Activated CD4-positive, alpha-beta T cell treated with anti-CD3 and anti-CD28 coated beads for 48 hours (primary cell): Measurements from ENCODE around the gene PRMT1.
"Not testable (repeated sequence)": the region's sequence is repeated elsewhere in the genome, so short reads cannot be mapped to it uniquely, and the experiment has no call there.

Experiments used
- DNase-seq: peaks from one replicate; pipeline ENCODE4 v3.0.0-alpha.2; 2020

PRMT1 gene

DNA sequence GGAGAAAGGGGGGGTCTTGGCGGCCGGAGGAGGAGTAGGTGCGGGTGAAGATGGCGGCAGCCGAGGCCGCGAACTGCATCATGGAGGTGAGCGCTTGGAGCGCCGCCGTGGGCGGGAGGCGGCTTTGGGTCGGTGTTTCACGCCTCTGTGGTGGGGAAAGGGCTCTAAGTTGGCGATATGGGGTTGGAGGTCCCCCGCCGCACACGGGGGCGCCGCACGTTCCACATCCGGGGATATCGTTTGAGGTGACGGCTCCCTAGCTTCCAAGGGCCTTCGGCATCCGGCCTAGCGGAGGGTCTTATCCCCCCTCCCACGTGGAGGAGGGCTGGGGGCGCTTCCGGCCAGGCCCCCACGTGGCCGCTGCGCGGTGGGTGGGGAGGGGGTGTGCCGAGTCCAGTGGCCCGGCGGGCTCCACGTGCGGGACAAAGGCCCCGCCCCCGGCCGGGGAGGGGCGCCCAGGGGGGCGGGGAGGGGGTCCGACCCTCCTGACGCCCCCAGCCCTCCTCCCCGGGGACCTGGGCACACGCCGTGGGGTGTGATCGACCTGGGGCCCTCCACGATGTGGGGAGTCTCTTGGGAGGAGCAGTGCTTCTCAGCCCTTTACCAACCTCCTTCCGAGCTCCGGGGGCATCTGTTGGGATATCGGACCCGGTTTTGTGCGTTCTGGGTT is at the start of gene PRMT1:
Gene PRMT1, plus strand, starts transcription at position 41 of the 670 bp plus-strand sequence. Its CDS starts 10 bp downstream, at position 51.
- DNase-seq = peak; percentile 68

DNA sequence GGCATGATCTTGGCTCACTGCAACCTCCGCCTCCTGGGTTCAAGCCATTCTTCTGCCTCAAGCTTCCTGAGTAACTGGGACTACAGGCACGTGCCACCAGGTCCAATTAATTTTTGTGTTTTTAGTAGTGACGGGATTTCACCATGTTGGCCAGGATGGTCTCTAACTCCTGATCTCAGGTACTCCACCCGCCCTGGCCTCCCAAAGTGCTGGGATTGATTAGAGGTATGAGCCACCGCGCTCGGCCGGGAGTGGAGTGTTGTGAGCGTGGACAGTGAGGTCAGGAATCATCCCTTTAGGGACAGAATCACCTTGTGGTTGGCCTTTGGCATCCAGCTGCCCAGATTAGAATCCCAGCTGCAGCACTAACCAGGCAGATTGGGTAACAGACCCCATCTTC is 47.4 kb upstream of the PRMT1 start:
- no peak for DNase-seq

DNA sequence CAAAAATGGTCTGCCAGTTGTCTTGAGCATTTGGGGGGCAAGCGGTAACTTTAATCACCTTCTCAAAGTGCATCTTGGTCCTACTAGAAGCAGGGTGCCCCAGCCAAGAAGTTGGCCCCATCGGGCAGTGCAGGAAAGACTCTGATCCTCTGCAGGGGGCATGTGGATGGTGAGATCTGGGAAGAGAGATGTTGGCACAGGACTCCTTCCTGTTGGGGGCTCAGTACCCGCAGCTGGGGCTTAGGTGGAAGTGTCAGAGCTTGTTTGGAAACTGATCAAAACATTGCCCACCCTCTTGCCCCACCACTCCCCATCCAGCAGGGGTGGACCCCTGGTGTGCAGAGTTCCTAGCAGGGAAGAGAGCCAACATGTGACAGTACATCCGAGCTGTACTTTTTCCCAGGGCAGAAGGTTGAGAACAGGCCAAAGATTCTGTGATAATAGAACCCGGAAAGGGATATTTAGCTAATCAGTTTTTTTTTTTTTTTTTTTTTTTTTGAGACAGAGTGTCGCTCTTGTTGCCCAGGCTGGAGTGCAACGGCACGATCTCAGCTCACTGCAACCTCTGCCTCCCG is 46.0 kb upstream of the PRMT1 start:
- DNase-seq = no peak

DNA sequence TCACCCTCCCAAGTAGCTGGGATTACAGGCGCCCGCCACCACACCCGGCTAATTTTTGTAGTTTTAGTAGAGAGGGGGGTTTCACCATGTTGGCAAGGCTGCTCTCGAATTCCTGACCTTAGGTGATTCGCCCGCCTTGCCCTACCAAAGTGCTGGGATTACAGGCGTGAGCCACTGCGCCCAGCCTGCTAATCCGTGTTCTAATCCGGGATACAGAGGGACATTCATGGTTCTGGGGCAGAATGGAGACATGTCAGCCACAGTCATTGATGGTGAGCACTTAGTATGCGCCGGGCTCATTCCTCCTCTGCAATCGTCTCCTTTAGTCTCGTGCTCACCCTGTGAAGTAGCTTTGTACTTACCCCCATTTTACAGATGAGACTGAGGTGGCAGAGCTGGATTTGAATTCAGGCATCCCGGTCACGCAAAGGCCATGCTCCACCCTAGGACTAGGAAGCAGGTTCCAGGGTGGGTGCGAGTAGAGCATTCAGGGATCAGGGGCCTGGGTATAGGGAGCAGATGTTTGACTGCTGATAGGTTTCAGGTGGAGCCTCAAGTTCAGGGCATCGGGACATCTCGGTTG is 45.4 kb upstream of the PRMT1 start:
- no peak for DNase-seq

DNA sequence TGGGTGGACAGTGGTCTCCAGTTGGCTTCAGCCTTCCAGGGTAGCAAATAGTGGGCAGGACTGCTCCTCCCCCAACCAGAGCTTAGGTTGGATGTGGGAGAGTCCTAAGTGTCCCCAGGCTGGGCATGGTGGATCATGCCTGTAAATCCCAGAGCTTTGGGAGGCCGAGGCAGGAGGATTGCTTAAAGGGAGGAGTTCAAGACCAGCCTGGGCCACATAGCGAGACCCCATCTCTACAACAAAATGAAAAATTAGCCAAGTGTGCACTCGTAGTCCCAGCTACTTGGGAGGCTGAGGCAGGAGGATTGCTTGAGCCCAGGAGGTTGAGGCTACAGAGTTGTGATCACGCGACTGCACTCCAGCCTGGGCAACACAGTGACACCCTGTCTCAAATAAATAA is 44.5 kb upstream of the PRMT1 start:
- DNase-seq = no peak

DNA sequence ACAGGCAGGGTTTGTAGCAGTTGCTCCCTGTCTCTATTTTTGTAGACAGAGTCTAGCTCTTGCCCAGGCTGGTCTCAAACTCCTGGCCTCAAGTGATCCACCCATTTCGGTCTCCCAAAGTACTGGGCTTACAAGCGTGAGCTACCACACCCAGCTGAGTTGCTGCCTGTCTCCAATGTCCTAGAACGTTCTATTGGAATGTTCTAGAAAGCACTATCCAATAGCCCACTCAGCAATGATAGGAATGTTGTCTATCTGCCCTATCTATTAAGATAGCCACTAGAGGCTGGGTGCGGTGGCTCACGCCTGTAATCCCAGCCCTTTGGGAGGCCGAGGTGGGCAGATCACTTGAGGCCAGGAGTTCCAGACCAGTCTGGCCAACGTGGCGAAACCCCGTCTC is 43.8 kb upstream of the PRMT1 start:
- DNase-seq = not testable (repeated sequence)

DNA sequence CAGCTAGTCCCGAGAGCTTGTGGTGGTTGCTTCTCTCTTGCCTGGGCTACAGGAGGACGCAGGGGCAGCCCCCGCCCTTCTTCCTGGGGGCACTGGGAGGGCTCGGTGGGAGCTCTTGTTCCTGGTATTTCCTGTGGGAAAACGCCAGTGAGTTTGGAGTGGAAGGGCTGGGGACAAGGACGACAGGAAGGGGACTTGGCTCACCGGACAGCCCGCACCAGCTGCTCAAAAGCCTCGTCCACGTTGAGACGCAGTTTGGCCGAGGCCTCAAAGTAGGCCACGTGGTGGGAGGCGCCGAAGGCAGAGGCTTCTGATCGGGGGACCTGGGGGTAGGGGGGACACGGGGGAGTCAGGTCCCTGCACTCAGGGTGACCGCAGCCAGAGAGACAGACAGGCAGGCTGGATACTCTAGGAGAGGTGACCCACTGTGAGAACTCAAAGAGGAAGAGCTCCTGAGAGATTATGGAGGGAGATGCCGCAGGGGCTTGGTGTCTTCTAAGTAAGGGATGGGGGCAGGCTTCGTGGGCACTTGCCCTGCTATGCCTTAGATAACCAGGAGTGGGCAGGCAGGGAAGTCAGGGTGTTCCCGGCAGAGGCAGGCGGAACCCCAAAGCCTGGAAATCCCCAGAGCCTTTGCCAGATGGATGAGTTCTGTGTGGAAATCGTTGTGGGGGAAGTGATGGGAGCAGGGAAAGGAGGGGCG is 41.4 kb upstream of the PRMT1 start:
- DNase-seq = no peak

DNA sequence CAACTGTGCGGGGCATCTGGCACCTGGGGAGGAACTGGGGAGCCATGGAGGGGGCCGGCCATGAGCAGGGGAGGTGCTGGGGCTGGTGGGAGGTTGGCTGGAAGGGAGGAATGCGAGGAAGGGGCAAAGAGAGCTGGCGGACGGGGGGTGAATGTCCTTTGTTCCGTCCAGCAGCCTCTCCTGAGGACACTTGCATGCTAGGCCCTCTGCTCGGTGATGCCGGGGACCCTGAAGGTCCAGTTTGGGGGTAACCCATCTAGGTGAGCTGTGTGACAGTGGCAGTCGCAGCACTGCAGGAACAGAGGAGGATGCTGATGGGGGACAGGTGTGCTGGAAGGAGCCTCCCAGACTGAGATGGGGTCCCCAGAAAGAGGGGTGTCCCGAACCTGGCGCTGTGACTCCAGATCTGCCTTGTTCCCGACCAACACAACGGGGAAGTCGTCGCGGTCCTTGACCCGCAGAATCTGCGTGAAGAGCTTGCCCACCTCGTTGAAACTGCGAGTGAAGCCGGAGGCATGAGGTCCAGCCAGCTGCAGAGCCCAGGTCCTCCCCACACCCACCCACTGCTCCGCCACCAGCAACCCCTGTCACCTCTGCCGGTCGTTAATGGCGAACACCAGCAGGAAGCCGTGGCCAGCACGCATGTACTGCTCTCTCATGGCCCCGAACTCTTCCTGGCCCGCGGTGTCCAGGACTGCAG is 40.7 kb upstream of the PRMT1 start:
- DNase-seq = no peak

DNA sequence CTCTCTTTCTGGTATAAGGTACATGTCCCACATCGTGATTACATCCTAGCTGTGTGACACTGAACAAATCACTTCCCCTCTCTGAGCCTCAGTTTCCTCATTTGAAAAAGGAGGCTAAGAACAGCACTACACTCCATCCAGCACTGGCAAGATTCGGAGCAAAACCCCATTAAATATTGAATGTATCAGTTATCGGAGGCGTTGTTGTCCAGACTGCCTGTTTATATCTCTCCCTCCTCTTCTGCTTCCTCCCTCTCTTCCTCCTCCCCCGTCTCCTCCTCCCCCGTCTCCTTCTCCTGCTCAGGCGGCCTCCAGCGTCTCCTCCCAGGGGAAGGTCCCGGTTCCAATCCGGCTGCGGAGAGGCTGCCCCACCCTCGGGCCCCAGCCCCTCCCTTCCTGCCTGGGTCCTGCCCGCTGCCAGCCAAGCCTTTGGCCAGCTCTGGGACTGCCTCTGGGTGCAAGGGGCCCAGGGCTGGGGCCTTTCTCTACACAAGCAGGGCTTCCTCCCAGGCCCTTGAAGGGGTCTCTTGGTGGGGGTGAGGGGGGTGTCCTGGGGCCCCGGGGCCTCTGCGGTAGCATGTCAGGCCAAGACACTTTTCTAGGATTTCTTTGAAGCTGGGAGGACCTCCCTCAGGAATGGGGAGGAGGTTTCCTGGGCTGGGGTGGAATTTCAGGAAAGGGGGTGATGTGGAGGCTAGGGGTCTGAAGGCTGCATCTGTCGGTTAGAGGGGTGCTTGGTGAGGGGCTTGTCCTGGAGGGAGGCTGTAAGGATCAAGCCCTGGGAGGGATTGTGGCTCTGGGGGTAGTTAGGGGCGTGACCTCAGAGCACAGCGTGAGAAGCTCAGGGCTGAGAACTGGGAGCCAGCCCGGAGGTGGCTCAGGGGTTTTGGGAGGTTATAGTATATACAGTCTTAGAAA is 39.0 kb upstream of the PRMT1 start:
- no peak for DNase-seq

DNA sequence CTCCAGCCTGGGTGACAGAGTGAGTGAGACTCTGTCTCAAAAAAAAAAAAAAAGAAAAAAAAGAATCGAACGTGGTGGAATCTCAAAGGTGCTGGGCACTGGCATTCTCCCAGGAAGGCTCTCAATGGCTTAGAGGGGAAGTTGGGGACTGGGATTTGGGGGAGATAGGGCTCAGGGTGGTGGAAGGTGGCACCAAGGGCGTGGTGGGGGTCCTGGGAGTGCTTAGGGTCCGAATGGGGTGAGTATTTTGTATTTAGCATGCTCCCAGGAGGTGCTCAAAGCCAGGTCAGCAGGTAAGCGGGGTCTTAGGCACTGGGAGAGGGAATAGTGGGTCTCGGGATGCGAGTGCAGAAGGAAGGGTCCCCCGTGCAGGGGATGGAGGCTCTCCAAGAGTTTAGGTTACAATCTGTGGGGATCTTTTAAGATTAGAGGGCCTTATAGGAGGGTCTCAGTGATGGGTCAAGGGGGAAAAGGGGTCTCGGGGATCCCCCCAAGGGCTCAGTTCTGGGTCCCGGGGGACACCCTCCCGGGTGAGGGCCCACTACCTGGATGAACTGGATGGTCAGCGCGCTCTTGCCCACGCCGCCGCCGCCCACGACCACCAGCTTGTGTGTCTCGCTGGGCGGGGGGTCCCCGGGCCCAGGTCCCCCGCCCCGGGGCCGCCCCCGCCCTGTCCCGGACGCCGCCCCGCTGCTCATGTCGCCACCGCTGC is 37.5 kb upstream of the PRMT1 start:
- DNase-seq = no peak

DNA sequence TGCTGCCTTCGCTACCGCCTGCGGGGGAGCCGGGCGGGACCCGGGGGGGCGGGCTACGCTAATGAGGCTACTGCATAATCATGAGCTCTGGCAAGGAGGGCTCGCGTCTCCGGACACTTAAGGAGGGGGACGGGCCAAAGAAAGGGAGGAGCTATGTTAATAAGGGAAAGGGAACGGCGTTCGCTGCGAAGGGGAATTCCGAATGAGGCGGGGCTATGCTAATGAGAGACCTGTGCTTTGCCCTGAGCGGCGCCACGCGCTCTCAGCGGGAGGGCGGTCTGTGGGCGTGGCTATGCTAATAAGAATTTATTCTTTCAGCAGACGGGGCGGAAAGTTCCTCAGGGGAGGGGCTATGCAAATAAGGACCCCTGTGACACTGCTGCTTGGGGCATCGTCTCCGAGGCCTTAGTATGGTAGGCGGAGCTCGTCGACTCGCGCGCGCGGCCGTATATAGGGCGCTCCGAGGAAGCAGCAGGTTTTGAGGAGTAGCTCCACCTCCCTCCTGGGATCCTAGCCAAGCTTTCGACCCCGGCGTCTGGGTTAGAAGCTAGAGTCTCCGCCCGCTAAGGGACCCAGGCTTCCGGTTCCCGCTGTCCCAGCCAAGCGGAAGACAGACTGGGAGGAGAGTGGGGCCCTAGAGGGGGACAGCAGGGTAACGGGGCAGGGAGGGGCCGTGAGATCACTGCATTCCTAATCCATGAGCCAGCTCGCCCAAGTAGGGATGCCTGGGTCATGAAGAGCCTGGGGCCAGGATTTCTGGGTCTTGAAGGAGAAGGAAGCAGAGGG is 36.8 kb upstream of the PRMT1 start, which contains the start of gene RRAS:
Gene RRAS, minus strand, starts transcription at position 31 of the 786 bp plus-strand sequence. CDS start 45 bp downstream, outside the sequence.
- peak; percentile 100 for DNase-seq

DNA sequence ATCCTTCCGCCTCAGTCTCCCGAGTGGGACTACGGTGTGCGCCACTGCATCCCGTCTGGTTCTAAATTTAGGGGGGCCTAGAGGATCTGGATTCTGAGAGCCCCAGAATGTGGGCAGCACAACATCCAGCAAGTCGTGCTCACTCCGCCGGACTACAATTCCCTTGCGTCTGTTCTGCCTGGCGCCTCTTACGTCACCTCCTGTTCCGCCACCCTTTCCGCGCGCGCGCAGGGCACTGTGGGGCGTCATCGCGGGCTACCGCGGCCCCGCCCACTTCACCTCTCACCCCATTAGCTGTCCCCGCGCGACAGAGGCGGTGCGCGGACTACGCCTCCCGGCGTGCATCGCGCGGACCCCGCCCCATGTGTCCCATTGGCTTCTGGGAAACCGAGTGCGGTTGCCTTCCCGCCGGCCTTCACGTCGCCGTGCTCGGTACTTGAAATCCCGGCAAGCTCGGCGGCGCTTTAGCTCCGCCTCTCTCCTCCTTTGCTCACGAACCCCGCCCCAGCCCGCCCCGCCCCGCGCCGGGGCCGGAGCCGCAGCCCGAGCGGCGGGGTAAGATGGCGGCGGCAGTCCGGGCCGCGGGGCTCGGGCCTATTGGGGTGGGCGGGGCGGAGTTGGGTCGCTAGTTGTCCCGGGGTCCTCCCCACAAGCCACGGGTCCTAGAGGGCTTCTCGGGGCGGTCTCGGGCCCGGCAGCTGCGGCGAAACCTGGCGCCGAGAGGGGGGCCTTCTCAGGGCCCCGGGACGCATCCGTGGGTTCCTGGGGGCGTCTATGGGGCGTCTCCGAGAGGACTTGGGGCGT is 35.2 kb upstream of the PRMT1 start, which contains the start of gene SCAF1:
Gene SCAF1, plus strand, starts transcription at position 522 of the 804 bp plus-strand sequence. CDS start 2,818 bp downstream, outside the sequence.
- peak; percentile 99 for DNase-seq

DNA sequence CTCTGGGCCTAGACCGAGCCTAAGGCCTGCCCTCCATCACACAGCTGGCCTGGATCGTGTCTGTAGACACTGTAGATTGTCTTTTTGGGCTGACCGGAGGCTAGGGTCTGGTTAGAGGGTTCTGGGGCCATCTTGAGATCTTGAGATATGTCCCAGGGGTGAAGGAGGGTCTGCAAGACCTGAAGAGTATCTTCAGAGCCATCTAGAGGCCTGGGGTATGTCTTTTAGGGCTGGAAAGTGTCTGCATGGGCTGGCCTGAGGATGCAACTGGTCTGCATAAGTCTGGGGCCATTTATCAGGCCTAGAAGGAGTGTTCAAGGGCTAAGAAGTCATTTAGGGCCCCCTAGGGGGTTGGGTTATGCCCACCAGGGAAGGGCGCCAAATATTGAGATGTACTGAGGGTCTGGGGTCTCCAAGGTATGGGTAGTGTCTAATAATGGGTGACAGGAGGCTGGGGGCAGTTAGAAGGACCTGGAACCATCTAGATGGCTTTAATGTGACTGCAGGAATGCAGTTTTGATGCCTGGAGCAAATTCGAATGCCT is 34.5 kb upstream of the PRMT1 start:
- no peak for DNase-seq

DNA sequence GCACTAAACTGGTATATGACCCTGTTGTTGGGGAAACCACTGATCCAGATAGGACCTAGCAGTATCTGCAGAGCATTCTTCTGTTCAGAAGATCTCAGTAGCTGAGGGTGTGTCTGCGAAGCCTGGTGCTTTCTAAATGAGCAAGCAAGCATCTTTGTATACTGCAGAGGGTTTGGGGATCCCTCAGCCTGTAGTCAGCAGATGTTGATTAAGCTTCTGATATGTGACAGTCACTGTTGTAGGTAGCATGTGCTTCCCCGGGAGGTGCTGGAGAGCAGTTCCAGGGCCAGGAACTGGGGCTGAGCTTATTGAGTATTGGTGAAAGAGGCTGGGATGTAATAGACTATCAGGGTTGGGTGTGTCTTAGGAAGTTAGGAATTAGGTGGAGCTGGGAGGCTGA is 33.6 kb upstream of the PRMT1 start:
- peak; percentile 45 for DNase-seq

DNA sequence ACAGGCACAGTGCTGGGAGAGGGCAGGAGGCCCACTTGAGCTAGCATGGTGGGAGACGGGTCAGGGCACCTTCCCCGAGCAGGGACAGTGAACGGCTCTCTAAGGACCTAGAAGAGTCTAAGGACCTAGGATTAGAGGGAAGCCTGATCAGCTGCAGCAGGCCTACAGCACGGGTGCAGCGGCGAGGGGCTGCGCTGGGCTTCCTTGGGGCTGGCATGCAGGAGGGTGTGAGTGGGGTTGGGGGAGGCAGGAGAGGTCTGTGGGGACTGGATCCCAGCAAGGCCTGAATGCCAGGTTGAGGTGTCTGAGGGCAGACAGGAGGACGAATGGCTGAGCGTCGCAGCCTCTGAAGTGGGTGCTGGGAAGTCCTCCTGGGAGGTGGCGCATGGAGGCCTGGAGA is 31.5 kb upstream of the PRMT1 start:
- DNase-seq = no peak

DNA sequence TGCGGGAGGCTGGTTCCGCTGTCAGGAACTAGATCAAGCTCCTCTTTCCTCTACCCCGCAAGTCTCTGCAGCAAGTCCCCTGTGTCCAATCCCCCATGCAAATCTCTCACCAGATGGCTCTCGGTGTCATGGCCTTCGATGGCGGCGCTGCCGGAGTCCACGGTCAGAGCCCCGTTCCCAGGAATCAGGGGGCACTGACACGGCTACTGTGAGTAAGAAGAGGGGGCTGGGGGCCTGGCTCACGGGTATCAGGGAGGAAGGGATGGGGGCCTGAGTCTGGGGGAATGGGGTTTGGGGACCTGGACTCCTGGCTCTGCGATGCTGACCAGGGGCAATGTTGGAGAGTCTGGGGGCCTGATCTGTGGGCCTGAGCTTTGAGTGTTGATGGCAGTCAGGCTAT is 31.1 kb upstream of the PRMT1 start:
- no peak for DNase-seq

DNA sequence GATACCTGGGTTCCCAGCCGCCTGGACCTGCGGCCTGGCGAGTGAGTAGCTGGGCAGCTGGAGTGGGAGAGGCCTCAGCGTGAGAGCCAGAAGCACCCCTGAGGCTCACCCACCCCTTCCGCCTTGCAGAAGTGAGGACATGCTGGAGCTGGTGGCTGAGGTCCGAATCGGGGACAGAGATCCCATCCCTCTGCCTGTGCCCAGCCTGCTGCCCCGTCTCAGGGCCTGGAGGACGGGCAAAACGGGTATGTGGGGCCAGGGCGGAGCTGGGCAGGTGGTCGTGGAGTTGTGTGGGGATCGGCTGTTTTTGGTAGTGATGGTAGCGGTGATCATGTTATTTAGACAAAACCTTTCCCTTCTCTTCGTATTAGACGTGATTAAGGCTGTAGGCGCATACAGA is 30.5 kb upstream of the PRMT1 start:
- no peak for DNase-seq

DNA sequence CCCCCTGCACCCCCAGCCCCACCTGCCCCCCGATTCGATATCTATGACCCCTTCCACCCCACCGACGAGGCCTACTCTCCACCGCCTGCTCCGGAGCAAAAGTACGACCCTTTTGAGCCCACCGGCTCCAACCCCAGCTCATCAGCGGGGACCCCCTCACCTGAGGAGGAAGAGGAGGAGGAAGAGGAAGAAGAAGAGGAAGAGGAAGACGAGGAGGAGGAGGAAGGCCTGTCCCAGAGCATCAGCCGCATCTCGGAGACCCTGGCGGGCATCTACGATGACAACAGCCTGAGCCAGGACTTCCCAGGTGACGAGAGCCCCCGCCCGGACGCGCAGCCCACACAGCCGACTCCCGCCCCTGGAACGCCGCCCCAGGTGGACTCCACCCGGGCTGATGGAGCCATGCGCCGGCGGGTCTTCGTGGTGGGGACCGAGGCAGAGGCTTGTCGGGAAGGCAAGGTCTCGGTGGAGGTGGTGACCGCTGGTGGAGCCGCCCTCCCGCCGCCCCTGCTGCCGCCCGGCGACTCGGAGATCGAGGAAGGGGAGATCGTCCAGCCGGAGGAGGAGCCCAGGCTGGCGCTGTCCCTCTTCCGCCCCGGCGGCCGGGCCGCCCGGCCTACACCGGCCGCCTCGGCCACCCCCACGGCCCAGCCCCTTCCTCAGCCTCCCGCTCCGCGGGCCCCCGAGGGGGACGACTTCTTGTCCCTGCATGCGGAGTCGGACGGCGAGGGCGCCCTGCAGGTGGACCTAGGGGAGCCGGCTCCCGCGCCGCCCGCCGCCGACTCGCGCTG is 25.8 kb upstream of the PRMT1 start:
- no peak for DNase-seq
